Measurements from ENCODE around the gene ADAMTS12. TPM values are rescaled to one million over a fixed set of nuclear protein-coding genes. Genes with fewer than 3 reads are reported as not detected.

The ADAMTS12 gene
- total RNA-seq, 1 experiment from 2014 or later: 0.92 TPM

DNA sequence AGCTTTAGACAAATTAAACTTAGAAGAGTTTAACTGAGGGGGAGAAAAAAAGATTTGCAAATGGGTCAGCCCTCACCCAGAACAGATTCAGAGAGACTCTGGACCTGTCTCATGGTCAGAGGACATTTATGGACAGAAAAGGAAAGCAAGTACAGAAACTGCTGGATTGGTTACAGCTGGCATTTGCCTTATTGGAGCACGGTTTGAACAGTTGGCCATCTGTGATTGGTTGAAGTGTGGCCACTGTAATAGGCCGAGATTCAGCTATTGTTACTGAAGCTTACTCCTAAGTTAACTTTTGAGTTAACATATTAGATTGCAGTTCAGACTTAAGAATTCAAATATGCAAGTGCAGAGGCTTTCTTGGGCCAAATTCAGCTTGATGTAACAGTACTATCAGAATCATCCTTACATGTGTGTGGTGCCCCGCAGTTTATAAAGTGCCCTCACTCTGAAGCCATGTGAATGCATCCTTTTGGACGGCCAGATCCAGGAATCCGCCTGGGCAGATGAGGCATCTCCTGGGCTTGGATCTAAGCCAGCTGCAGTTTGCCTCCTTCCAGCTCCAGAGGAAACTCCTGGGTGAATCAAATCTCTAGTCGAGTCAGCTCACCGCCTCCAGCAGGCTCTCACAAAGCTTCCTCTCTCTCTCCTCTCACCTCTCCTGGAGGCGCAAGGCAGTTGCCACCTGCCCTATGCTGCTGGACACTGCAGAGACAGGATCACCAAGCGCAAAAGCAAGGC lies 165.2 kb downstream of the ADAMTS12 start:
- DNase-seq (ENCODE audit: extremely low read depth, low read depth): no peak

DNA sequence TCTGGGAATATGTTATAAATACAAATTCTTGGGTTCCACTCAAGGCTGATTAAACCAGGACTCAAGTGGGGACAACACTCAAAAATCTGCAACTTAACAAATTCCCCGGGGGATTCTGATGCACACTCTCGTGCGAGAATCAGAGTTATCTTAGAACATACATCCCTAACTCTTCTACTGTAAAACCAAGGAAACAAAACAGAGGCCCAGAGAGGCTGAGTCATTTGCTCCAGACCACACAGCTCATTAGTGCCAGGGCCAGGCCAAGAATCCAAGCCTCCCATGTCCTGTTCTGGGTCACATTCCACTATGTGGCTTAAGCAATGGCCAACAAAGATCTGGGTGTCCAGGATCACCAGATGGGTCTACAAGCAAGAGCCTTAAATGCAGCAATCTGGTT lies 166.0 kb downstream of the ADAMTS12 start:
- DNase-seq (ENCODE audit: extremely low read depth, low read depth): no peak

DNA sequence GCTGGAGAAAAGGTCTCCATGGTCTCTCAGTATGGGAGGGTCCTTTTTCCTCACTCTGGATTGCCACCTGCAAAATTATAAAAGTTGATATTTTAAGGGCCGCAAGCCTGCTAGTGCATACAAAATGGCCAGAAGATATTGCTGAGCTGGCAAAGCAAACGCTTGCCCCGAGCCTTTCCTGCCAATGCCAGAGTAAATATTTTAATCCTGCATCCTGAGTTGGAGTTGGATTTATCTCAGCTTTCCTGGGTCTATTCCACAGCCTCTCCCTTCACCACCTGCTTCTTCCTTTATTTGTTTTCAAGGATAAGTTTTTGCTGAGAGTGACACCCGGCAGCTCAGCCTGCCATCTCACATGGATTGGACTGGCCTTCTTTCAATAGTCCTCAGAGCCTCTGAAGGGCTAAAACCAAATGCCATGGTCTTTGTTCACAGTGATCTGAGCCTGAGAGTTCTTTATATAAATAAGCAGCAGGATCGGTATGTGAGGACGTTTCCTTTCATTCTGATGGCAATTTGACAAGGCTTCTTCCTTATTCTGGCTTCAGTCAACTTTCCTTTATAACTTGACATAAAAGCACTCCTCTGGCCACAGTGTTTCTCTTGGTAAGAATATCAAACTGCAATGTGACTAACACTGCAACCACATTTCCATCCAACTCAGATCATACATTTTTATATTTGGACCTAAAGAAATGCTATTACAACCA lies 170.1 kb downstream of the ADAMTS12 start:
- no peak for DNase-seq (ENCODE audit: extremely low read depth, low read depth)

DNA sequence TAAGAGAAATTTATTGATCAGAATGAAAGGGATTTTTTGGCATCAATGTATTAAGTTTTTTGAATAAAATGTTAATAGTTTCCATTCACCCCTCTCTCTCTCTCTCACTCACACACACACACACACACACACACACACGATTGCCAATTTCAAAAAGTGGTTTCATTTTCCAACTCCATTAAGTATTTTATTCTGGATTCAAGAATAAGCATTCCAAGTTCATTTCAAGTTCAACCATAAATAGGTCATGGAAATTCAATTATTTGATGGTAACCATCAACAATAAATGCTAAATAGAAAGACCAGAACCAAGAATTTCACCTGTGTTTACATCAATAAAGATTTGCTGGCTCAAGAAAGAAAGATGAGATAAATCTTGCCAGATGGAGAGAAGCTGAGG lies 171.6 kb downstream of the ADAMTS12 start:
- DNase-seq (ENCODE audit: extremely low read depth, low read depth): no peak

DNA sequence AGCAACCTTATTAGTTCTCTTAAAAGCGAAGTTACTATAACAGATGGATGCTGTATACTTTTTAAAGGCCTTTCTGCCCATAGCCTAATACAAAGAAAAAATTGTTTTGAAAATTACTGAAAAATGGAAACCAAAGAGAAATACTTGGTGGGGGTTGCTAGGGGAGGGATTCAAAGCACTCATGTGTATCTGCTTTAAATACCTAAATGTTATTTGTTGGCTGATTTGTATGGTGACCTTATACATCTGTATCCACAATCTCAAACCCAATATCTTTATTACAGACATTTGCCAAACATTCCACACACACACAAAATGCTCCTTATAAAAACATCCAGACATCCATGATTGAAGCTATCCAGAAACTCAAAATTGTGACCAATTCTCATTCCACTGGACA lies 172.0 kb downstream of the ADAMTS12 start:
- DNase-seq (ENCODE audit: extremely low read depth, low read depth): no peak

DNA sequence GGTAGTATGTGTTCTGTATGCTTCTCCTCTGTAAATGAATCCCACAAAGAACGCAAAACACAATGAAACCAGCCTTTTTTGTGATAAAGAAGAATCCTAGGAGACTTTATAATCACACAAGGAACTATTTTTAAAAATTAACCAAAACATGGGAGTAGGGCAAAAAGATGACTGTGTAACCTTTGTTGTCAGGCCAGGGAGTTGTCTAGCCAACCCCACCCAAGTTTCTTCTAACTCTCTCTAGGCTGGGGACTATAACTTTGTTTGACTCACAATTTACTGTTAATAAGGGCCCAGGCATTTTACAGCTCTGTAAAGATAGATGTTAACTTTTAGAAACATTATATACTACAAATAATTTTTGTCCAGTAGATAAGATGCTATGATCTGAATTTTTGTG lies 176.1 kb downstream of the ADAMTS12 start:
- DNase-seq (ENCODE audit: extremely low read depth, low read depth): no peak

DNA sequence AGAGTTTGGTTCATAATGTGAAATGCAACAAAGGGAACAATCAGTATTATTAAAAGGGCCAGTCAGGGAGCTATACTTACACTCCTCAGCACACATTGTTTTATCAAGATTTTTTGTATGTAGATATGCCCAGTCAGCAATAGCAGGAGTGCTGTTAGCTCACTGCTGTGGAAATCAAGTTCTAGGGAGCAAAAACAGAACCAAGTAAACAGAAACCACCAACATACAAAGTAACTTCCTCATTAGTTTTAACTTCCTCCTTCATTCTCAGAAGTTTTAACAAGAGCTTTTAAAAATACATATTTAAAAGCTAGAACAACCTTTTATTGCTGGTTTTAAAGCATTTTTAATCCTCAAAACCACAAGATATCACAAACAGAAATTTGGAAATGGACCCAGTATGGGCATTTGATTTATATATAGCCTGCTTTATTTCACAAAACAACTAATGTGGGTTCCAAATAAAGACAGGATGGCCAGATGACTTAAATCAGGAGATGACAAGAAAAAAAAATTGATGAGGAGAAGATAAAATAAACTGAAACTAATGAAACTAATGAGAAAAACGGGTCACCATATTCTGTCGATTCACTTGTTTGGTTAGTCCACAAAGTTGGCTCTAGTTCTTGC lies 178.5 kb downstream of the ADAMTS12 start:
- DNase-seq (ENCODE audit: extremely low read depth, low read depth): no peak

DNA sequence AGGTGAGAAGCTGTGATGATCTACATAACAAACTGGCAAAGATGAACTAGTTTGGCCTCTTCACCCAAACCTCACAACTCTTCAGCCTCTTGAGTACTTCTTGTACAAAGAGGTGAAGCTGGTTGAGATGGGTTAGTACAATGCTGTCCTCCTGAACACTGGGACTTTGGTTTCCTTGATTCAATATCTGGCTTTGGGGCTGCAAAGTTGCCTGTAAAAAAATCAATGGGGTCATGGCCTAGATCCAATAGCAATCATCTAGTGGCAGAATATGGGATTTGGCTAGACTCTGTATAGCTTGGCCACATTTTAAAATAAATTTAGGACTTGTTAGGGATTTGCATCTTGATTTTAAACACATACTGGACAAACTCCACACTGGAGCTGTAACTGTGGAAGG lies 179.1 kb downstream of the ADAMTS12 start:
- no peak for DNase-seq (ENCODE audit: extremely low read depth, low read depth)

DNA sequence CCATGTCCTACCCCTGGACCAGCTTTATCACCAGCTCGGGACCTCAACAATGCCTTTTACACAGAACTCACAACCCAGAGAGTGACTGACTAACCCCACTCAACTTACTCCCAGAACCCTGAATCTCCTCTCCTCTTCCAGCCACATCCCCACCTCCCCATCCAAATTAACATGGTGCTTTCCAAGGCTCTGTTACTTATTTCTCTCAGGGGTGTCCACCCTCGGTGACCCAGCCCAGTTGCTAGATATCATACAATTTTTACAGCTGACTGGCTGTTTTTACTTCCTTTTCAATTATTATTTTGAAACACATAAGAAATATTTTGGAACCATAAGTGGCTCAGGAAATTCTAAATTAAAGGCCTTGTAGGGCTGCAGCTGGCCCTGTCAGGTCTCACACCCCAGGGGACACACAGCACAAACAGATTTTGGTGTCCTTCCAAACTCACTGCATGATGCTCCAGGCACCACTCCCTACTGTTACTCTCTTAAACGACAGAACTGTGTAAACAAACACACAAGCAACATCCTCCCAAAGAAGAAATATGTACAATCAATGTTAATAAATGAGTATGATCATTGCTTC lies 180.6 kb downstream of the ADAMTS12 start:
- no peak for DNase-seq (ENCODE audit: extremely low read depth, low read depth)

DNA sequence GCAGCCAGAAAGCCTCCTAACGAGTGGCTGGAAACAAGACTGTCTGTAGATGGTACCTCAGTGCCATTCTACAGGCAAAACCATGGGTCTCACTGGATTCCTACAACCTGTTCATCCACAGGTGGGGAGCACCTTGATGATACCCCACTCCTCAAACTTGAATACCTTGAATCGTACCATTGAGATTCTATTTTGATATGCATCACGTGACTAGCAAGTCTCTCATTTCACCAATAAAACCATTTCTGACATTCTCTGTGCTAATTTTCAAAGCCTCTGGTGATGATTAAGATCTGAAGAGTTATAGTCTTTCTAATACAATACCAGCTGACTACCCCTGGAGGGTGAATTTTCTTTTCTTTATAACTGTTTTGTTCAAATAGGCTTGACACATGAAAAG lies 188.9 kb downstream of the ADAMTS12 start:
- no peak for DNase-seq (ENCODE audit: extremely low read depth, low read depth)

DNA sequence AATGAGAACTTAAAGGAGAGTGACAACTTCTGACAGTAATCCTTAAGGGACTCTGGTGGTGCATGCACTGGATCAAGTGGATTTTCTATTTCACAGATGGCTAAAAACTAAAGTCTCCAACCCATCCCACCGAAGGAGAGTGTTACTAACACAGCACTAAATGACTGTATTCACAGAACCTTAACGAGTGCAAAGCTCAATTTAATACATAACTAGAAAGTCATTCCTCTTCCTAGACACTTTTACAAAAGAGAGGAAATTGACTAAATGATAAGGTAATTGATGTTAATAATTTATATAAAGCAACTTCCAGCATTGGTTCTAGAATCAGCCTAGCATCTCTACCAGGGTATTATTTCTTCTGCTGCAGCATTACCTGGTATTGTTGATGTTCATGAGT lies 189.8 kb downstream of the ADAMTS12 start:
- no peak for DNase-seq (ENCODE audit: extremely low read depth, low read depth)

DNA sequence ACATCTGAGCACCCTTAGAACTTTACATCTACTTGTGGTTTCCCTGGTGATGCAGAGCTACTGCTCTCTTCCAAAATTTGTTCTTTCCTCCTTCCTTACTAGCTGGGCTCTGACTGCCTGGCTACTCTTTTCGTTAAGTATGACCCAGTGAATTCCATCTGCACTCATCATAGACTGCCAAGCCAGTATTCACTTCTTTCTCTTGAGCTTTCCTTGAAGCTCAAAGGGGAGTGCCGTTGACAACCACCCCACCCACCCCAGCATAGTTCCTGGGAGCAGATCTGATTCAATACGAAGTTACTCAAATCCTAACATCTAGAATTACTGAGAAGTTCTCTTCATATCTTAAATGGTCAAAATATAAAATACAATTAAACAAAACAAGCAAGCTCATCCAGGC lies 190.5 kb downstream of the ADAMTS12 start:
- DNase-seq (ENCODE audit: extremely low read depth, low read depth): no peak

DNA sequence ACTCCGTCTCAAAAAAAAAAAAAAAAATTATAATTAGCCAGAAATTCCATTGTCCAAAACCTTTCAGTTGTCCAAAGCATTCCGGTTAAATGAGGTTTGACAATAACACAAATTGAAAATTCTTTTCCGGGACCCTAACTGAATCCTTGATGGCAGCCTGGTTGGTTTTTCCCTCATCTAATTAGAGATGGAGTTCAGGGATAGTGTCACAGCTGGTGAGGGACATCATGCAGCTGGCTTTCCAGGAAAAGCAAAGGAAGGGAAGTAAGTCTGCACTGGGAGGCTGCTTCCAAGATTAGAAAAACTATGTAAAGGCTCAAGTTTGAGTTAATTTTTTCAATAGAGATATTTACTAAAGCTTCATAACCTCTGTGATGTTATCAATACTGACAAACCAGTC lies 195.4 kb downstream of the ADAMTS12 start:
- DNase-seq (ENCODE audit: extremely low read depth, low read depth): no peak

DNA sequence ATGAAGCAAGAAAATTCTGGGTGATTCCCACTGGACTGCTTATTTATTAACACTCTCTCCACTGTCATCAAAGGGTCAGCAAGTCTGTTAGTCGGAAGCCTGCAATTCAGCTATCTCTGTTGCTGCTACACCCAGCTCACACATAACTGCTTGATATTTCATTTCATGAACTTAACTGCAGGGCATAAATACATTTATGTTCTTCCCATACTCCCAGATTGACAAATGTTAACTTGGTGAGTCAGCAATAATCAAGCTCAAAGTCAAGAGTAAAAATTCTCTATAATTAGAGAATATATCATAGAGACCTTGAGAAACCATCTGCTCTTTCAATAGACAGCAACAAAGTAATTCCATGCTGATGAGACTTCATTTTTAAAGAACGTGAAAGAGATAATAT lies 198.8 kb downstream of the ADAMTS12 start:
- DNase-seq (ENCODE audit: extremely low read depth, low read depth): no peak

DNA sequence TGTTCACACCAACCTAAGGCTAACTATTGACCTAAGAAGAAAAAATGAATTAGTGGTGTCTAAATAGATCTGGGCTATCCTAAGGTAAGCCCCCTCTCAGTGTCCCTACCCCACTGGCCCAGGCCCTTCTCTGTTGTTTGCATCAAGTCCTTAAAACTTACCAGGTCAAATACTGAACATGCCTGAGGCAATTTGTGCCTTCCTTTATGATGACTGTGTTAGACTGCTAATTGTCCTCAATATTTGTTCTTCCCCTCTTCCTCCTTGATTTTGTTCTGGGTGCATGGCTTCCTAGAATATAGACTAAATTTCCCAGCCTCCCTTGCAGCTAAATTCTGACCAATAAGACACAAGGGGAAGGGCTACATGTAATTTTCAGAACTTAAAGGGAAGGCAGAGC lies 199.9 kb downstream of the ADAMTS12 start:
- no peak for DNase-seq (ENCODE audit: extremely low read depth, low read depth)

DNA sequence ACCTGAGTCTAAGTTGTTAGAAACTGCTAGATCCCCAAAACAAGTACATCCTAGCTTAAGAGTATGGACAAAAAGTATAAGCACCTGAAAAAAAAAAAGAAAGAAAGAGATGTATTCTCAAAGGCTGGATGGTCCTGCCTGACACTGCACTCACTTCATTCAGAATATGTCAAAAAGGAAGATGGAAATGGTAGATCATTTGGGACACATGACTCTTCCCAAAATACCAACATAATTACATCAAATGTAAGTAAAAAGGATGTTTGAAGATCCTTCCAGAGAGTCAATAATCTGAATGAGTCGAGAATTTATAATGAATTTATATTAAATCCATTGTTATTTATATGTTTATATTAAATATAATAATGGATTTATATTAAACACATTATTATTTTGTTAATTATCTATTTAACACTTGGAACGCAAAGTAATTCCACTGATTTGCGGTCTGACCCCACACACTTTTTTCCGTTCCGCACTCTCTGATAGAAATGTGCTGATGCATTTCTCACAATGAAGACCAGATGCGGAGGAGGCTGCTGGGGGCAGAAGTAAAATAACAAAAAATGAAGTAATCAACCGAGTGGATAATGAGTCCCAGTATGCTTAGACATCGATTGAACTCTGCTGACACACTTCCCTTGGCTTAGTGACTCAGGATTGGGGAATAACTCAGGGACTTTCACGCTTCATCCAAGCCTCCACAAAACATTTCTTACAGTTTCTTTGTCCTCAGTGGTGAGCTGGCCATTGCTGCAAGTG lies 201.2 kb downstream of the ADAMTS12 start:
- no peak for DNase-seq (ENCODE audit: extremely low read depth, low read depth)

DNA sequence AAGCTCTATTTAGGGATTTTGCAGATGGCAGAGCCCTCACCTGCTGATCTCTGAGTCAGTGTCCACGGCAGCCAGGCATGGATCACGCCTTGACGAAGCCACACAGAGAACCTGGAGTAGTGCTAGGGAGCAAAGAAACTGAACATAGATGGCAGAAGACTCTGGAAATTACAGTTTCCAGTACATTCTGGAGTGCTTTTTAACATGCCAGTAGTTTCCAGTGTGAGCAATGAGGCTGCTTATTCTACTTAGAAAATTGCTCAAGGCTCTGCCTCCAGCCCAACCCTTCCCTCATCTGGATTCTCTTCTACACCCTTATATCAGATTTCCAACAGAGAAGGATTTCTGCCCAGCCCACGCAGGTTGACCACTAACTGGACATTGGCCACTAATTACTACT lies 203.3 kb downstream of the ADAMTS12 start:
- no peak for DNase-seq (ENCODE audit: extremely low read depth, low read depth)

DNA sequence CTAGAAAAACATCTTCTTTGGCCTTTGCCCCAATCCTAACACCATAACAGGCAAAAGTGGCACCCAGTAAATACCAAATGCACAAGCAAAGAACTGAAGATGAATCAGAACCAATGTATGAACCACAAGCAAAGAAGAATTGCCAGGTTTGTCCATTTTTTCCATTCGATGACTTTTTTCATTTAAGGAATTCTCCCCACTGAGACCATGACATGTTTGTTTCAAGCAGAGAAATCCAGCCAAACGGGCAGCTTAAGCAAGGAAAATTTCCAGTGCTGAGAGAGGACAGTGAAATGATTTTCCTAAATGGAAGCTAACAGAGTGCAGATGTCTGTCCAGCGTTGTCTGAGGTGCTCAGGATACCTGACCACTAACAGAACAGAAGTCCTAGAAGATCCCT lies 203.7 kb downstream of the ADAMTS12 start:
- no peak for DNase-seq (ENCODE audit: extremely low read depth, low read depth)

DNA sequence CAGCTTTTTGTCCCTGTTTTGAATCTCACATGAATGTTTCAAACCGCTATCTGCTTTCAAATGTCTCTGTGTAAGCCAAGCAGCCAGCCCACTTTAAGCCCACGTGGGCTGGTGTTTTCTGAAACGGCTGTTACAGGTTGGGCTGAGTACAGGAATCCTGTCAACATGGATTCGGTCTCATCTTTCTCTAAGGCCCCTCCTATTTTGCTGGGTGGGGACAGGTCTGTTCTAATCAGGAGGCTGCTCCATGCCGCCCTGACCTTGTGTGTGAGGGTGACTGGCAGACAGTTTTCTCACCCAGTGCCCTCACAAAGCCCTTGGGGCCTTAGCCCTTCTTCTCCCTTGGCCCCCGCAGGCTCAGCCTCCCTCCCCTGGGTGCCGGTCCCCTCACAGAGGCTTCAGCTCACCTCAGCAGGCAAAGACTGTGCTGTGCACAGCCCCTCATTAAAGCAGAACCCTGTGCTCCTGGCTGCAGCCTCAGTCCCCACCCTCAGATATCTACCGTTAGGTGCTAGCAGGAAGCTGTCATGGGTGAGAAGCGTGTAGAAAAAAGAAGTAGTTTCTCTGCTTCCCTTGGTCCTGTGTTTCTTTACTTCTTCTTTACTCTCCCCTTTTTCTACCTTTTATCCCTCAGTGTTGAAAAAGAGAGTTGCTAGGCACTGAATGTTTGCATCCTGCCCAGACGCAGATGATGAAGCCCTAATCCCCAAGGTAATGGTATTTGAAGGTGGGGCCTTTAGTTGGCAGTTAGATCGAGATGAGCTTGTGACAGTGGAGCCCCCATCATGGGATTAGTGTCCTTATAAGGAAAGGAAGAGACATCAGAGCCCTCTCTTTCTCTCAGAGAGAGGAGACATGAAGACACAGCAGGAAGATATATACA lies 205.7 kb downstream of the ADAMTS12 start:
- no peak for DNase-seq (ENCODE audit: extremely low read depth, low read depth)

Measured in NCI-H460 (cell line).